ENCODE results near the gene FOXP1.

Gene FOXP1

GRCh38 chr3:71415681-71416122 lies 167.8 kb downstream of the FOXP1 start:
- TF ChIP-seq, protein P1, sequence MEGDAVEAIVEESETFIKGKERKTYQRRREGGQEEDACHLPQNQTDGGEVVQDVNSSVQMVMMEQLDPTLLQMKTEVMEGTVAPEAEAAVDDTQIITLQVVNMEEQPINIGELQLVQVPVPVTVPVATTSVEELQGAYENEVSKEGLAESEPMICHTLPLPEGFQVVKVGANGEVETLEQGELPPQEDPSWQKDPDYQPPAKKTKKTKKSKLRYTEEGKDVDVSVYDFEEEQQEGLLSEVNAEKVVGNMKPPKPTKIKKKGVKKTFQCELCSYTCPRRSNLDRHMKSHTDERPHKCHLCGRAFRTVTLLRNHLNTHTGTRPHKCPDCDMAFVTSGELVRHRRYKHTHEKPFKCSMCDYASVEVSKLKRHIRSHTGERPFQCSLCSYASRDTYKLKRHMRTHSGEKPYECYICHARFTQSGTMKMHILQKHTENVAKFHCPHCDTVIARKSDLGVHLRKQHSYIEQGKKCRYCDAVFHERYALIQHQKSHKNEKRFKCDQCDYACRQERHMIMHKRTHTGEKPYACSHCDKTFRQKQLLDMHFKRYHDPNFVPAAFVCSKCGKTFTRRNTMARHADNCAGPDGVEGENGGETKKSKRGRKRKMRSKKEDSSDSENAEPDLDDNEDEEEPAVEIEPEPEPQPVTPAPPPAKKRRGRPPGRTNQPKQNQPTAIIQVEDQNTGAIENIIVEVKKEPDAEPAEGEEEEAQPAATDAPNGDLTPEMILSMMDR (IDR thresholded peaks at IDR 0.05): no peak
- Histone ChIP-seq H3K79me2 (peaks cover 24% of the 10 kb centered on the region), H3K4me2 (ENCODE audit: low read length) (no peak overlapping the region), H3K36me3 (ENCODE audit: control insufficient read depth, insufficient read depth, low read length) (no peaks in the 10 kb centered on the region), H3K27me3 (ENCODE audit: control insufficient read depth, insufficient read depth, low read length) (no peaks in the 10 kb centered on the region), H3K4me3 (ENCODE audit: low read depth, low read length) (no peak overlapping the region), H2AFZ (no peak overlapping the region), H3K9me3 (ENCODE audit: control insufficient read depth, low read length) (no peaks in the 10 kb centered on the region), H3K4me1 (no peaks in the 10 kb centered on the region), H3K27ac (no peak overlapping the region), H3K9ac (no peak overlapping the region)

DNA sequence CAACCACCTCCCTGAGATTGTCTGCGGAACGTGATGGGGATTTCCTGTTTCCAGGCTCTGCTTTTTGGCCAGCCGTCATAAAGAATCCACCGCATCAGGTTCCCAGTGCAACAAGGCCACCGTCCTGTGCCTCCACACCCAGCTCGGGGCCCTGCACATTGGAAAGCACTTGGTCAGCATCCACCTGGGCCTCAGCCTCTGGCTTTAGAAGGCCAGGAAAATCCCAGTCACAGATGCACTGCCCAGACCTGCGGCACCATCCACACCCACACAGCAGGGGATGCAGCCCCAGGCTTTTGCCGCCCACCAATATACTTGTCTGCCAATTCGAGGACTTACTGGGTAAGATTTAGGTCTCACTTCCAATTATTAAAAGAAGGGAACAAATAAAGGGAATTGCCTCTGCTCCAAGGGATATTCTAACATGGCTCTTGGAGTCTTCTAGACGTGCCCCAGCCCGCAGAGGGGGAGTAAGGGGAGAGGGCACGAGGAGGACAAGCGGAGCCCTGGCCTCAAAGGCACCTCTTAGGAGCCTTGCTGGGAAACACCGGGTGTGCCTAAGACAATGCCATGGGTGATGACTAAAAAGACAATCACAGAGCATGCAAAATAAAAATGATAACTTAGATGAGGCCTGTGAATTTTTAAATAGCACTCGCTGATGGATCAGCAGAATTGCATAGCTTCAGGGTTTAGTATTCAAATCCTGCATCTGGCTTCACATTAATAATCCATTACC lies 169.2 kb downstream of the FOXP1 start:
- H3K27me3 ChIP-seq (ENCODE audit: control insufficient read depth, insufficient read depth, low read length): no peaks in the 10 kb centered on the region
- no peak overlapping the region for H2AFZ ChIP-seq
- TF ChIP-seq, protein P1 (IDR thresholded peaks at IDR 0.05): no peak
- no peak overlapping the region for H3K9ac ChIP-seq
- H3K4me3 ChIP-seq (ENCODE audit: low read depth, low read length): no peak overlapping the region
- H3K9me3 ChIP-seq (ENCODE audit: control insufficient read depth, low read length): no peaks in the 10 kb centered on the region
- no peak overlapping the region for H3K4me2 ChIP-seq (ENCODE audit: low read length)
- no peaks in the 10 kb centered on the region for H3K4me1 ChIP-seq
- no peaks in the 10 kb centered on the region for H3K36me3 ChIP-seq (ENCODE audit: control insufficient read depth, insufficient read depth, low read length)
- H3K27ac ChIP-seq: no peak overlapping the region
- H3K79me2 ChIP-seq: peaks cover 16% of the 10 kb centered on the region

GRCh38 chr3:71413572-71413971 lies 170.0 kb downstream of the FOXP1 start:
- H3K4me2 ChIP-seq (ENCODE audit: low read length): no peak overlapping the region
- H3K79me2 ChIP-seq: peaks cover 15% of the 10 kb centered on the region
- no peak overlapping the region for H3K4me3 ChIP-seq (ENCODE audit: low read depth, low read length)
- TF ChIP-seq, protein P1 (IDR thresholded peaks at IDR 0.05): no peak
- no peaks in the 10 kb centered on the region for H3K27me3 ChIP-seq (ENCODE audit: control insufficient read depth, insufficient read depth, low read length)
- H3K36me3 ChIP-seq (ENCODE audit: control insufficient read depth, insufficient read depth, low read length): no peaks in the 10 kb centered on the region
- no peaks in the 10 kb centered on the region for H3K4me1 ChIP-seq
- no peak overlapping the region for H3K9ac ChIP-seq
- no peak overlapping the region for H2AFZ ChIP-seq
- H3K9me3 ChIP-seq (ENCODE audit: control insufficient read depth, low read length): no peaks in the 10 kb centered on the region
- no peak overlapping the region for H3K27ac ChIP-seq

- H3K79me2 ChIP-seq: peaks cover 3% of the 10 kb centered on the region
- no peaks in the 10 kb centered on the region for H3K4me1 ChIP-seq
- H3K4me2 ChIP-seq (ENCODE audit: low read length): no peak overlapping the region
- TF ChIP-seq, protein P1 (IDR thresholded peaks at IDR 0.05): no peak
- H3K9ac ChIP-seq: no peak overlapping the region
- no peaks in the 10 kb centered on the region for H3K9me3 ChIP-seq (ENCODE audit: control insufficient read depth, low read length)
- H3K4me3 ChIP-seq (ENCODE audit: low read depth, low read length): no peak overlapping the region
- no peak overlapping the region for H3K27ac ChIP-seq
- H2AFZ ChIP-seq: no peak overlapping the region
- no peaks in the 10 kb centered on the region for H3K36me3 ChIP-seq (ENCODE audit: control insufficient read depth, insufficient read depth, low read length)
- H3K27me3 ChIP-seq (ENCODE audit: control insufficient read depth, insufficient read depth, low read length): no peaks in the 10 kb centered on the region
These were observed 174.2 kb downstream of the FOXP1 start for GRCh38 chr3:71409352-71409751.

GRCh38 chr3:71408903-71409302 lies 174.6 kb downstream of the FOXP1 start:
- no peak overlapping the region for H3K27ac ChIP-seq
- no peaks in the 10 kb centered on the region for H3K79me2 ChIP-seq
- no peak overlapping the region for H2AFZ ChIP-seq
- H3K36me3 ChIP-seq (ENCODE audit: control insufficient read depth, insufficient read depth, low read length): no peaks in the 10 kb centered on the region
- TF ChIP-seq, protein P1 (IDR thresholded peaks at IDR 0.05): no peak
- no peaks in the 10 kb centered on the region for H3K27me3 ChIP-seq (ENCODE audit: control insufficient read depth, insufficient read depth, low read length)
- H3K4me3 ChIP-seq (ENCODE audit: low read depth, low read length): no peak overlapping the region
- H3K9ac ChIP-seq: no peak overlapping the region
- no peaks in the 10 kb centered on the region for H3K9me3 ChIP-seq (ENCODE audit: control insufficient read depth, low read length)
- no peaks in the 10 kb centered on the region for H3K4me1 ChIP-seq
- H3K4me2 ChIP-seq (ENCODE audit: low read length): no peak overlapping the region

All from parathyroid adenoma (tissue), 2 donors.